Gastrocnemius medialis (tissue), 4 donors: ENCODE results near the gene CXCR1. TPM values are rescaled to one million over a fixed set of nuclear protein-coding genes. Genes with fewer than 3 reads are reported as not detected.
"Not testable (repeated sequence)": the region's sequence is repeated elsewhere in the genome, so short reads cannot be mapped to it uniquely, and the experiment has no call there.

Experiments
- ATAC-seq, 2 donors: fragments of 150-250 bp; one replicate each; pipeline ENCODE4 v1.9.1; 2016
- DNase-seq, 2 donors: peaks; one replicate each; pipeline ENCODE4 v3.0.0-alpha.2; 2019
- H3K27ac ChIP-seq, 4 donors: fragments of 200-600 bp; sonication (generic); 1 replicate in 1 of 4; 2 replicates in 3 of 4; pipeline ENCODE4 v1.5.1; 2016 to 2018; ENCODE audit warnings: mild to moderate bottlenecking in 2 of 4, moderate library complexity in 1 of 4
- H3K27me3 ChIP-seq, 3 donors: fragments of 200-600 bp; sonication (generic) in 2 of 3; 1 replicate in 1 of 3; 2 replicates in 2 of 3; pipeline versions ENCODE4 v1.5.1 to v1.6.0; 2016 to 2019; ENCODE audit warnings: mild to moderate bottlenecking in 1 of 3, moderate library complexity in 1 of 3
- H3K36me3 ChIP-seq, 2 donors: fragments of 200-600 bp; sonication (generic) in 1 of 2; one replicate each; pipeline ENCODE4 v1.5.1; 2017 to 2018
- H3K4me1 ChIP-seq, 2 donors: fragments of 200-600 bp; sonication (generic) in 1 of 2; one replicate each; pipeline ENCODE4 v1.5.1; 2016 to 2017; ENCODE audit warnings: mild to moderate bottlenecking in 2 of 2
- H3K4me3 ChIP-seq, 4 donors: fragments of 200-600 bp; sonication (generic) in 3 of 4; 1 replicate in 1 of 4; 2 replicates in 3 of 4; pipeline ENCODE4 v1.5.1; 2016 to 2019; ENCODE audit warnings: mild to moderate bottlenecking in 2 of 4
- H3K9me3 ChIP-seq, 3 donors: fragments of 200-600 bp; sonication (generic) in 2 of 3; 1 replicate in 1 of 3; 2 replicates in 2 of 3; pipeline ENCODE4 v1.5.1; 2016 to 2019
- CTCF ChIP-seq, 5 experiments: fragments of 450-650 bp in 3 of 5; fragments of 200-600 bp in 2 of 5; sonication (generic) in 2 of 5; IDR thresholded peaks in 4 of 5; conservative IDR thresholded peaks in 1 of 5; 1 replicate in 4 of 5; 2 replicates in 1 of 5; pipeline ENCODE4 v1.5.1; 2016 to 2019; ENCODE audit warnings: antibody characterized with exemption in 5 of 5, mild to moderate bottlenecking in 3 of 5, moderate library complexity in 3 of 5
- POLR2A ChIP-seq, 2 donors: fragments of 450-650 bp; IDR thresholded peaks; one replicate each; pipeline ENCODE4 v1.6.1; 2017; ENCODE audit warnings: antibody characterized with exemption in 2 of 2, mild to moderate bottlenecking in 2 of 2, moderate library complexity in 2 of 2
- in situ Hi-C, 4 donors: fragments of 200-750 bp; cut with MboI; loops; one replicate each; pipeline versions ENCODE4 v1.15.0 to v1.8.0; 2017; ENCODE audit warnings: low sequenced_read_pairs in 4 of 4
- intact Hi-C: fragments of 100-400 bp; cut with DNase I; formaldehyde crosslinking; loops from one replicate; pipeline ENCODE4 v1.15.1; 2023; ENCODE audit warnings: low total_unique reads
- total RNA-seq, 4 donors: library from RNA; depleted of rRNA; stranded (reverse); fragments of >200 nt; gene quantifications; one replicate each; pipeline versions ENCODE4 v1.1.0 to v1.2.3, GENCODE V29; 2016

The CXCR1 gene
- total RNA-seq, 4 donors from 2014 or later = 0.41 to 0.55 (median 0.53) TPM; not detected in 1

GRCh38 chr2:218127929-218128455 lies 38.8 kb downstream of the CXCR1 start:
- H3K27ac ChIP-seq = no peak overlapping the region
- intact Hi-C loops (no loop called here), in situ Hi-C loops (no loop called here)
- H3K9me3 ChIP-seq = no peaks in the 10 kb centered on the region
- TF ChIP-seq POLR2A (IDR thresholded peaks at IDR 0.05) (no peak), CTCF (IDR thresholded peaks at IDR 0.05 in 4 of 5, conservative IDR thresholded peaks at IDR 0.05 in 1 of 5) (no peak)
- H3K27me3 ChIP-seq = peaks cover 0 to 2% (median 0%) of the 10 kb centered on the region in 3 donors
- DNase-seq (no peak), ATAC-seq (no peak)
- no peak overlapping the region for H3K4me3 ChIP-seq
- no peaks in the 10 kb centered on the region for H3K36me3 ChIP-seq
- H3K4me1 ChIP-seq = no peaks in the 10 kb centered on the region

- H3K27me3 ChIP-seq = peaks cover 0 to 2% (median 0%) of the 10 kb centered on the region in 3 donors
- in situ Hi-C loops = no loop called here
- no peak within 1 kb of the TSS for H3K27ac ChIP-seq
- intact Hi-C loops = no loop called here
- no peaks in the 10 kb centered on the region for H3K36me3 ChIP-seq
- ATAC-seq = no peak
- TF ChIP-seq POLR2A (IDR thresholded peaks at IDR 0.05) (no peak), CTCF (IDR thresholded peaks at IDR 0.05 in 4 of 5, conservative IDR thresholded peaks at IDR 0.05 in 1 of 5) (no peak)
- no peaks in the 10 kb centered on the region for H3K9me3 ChIP-seq
- no peak for DNase-seq
- H3K4me3 ChIP-seq = no peak within 1 kb of the TSS
- H3K4me1 ChIP-seq = no peaks in the 10 kb centered on the region
These were observed 41.1 kb downstream of the CXCR1 start, which contains the start of gene CXCR2 for GRCh38 chr2:218125626-218126080. Gene CXCR2 (plus strand): TSS chr2:218126028. CDS start chr2:218134802, 8,774 bp downstream.

- peaks cover 0 to 2% (median 0%) of the 10 kb centered on the region in 3 donors for H3K27me3 ChIP-seq
- in situ Hi-C loops = no loop called here
- no peaks in the 10 kb centered on the region for H3K9me3 ChIP-seq
- no peak overlapping the region for H3K27ac ChIP-seq
- ATAC-seq = no peak
- TF ChIP-seq POLR2A (IDR thresholded peaks at IDR 0.05) = no peak
- no peak for TF ChIP-seq CTCF (IDR thresholded peaks at IDR 0.05 in 4 of 5, conservative IDR thresholded peaks at IDR 0.05 in 1 of 5)
- intact Hi-C loops = no loop called here
- no peak for DNase-seq
- H3K36me3 ChIP-seq = no peaks in the 10 kb centered on the region
- H3K4me1 ChIP-seq = no peaks in the 10 kb centered on the region
- no peak overlapping the region for H3K4me3 ChIP-seq
These were observed 41.7 kb downstream of the CXCR1 start for GRCh38 chr2:218125095-218125494.

GRCh38 chr2:218123986-218124385 lies 42.8 kb downstream of the CXCR1 start:
- Histone ChIP-seq H3K27ac (no peak overlapping the region), H3K4me3 (no peak overlapping the region), H3K4me1 (no peaks in the 10 kb centered on the region), H3K36me3 (no peaks in the 10 kb centered on the region), H3K27me3 (peaks cover 0 to 2% (median 0%) of the 10 kb centered on the region in 3 donors), H3K9me3 (no peaks in the 10 kb centered on the region)
- intact Hi-C loops (no loop called here), in situ Hi-C loops (no loop called here)
- DNase-seq = no peak
- no peak for ATAC-seq
- TF ChIP-seq CTCF (IDR thresholded peaks at IDR 0.05 in 4 of 5, conservative IDR thresholded peaks at IDR 0.05 in 1 of 5) = no peak
- TF ChIP-seq POLR2A (IDR thresholded peaks at IDR 0.05) = no peak

GRCh38 chr2:218122286-218122685 lies 44.5 kb downstream of the CXCR1 start:
- H3K27me3 ChIP-seq, ATAC-seq, in situ Hi-C loops, H3K27ac ChIP-seq, H3K4me3 ChIP-seq, H3K9me3 ChIP-seq, DNase-seq, H3K36me3 ChIP-seq, intact Hi-C loops, H3K4me1 ChIP-seq: not testable (repeated sequence)

- H3K27ac ChIP-seq, ATAC-seq, DNase-seq, intact Hi-C loops, H3K4me1 ChIP-seq, H3K9me3 ChIP-seq, H3K4me3 ChIP-seq, in situ Hi-C loops, H3K27me3 ChIP-seq, H3K36me3 ChIP-seq: not testable (repeated sequence)
These were observed 45.0 kb downstream of the CXCR1 start for GRCh38 chr2:218121789-218122188.
